ENCODE results near the gene FBP1.

The FBP1 gene

GRCh38 chr9:94563548-94563947 lies 75.8 kb downstream of the FBP1 start:
- Histone ChIP-seq H3K4me3 (ENCODE audit: low read length) (no peak overlapping the region), H3K9ac (ENCODE audit: low read length) (no peak overlapping the region), H3K36me3 (ENCODE audit: control insufficient read depth, insufficient read depth, low read length) (no peaks in the 10 kb centered on the region), H3K9me3 (ENCODE audit: control insufficient read depth, low read length) (no peaks in the 10 kb centered on the region), H3K4me1 (ENCODE audit: control insufficient read depth, insufficient read depth, low read length) (peaks cover 3% of the 10 kb centered on the region), H3K27me3 (ENCODE audit: control insufficient read depth, insufficient read depth, low read length) (no peaks in the 10 kb centered on the region)

- Histone ChIP-seq H3K36me3 (ENCODE audit: control insufficient read depth, insufficient read depth, low read length) (no peaks in the 10 kb centered on the region), H3K9ac (ENCODE audit: low read length) (no peak overlapping the region), H3K4me1 (ENCODE audit: control insufficient read depth, insufficient read depth, low read length) (peaks cover 3% of the 10 kb centered on the region), H3K4me3 (ENCODE audit: low read length) (no peak overlapping the region), H3K27me3 (ENCODE audit: control insufficient read depth, insufficient read depth, low read length) (no peaks in the 10 kb centered on the region), H3K9me3 (ENCODE audit: control insufficient read depth, low read length) (no peaks in the 10 kb centered on the region)
Measured at GRCh38 chr9:94560237-94560636, 79.1 kb downstream of the FBP1 start.

GRCh38 chr9:94557376-94557775 lies 81.9 kb downstream of the FBP1 start:
- Histone ChIP-seq H3K4me1 (ENCODE audit: control insufficient read depth, insufficient read depth, low read length) (peaks cover 10% of the 10 kb centered on the region), H3K36me3 (ENCODE audit: control insufficient read depth, insufficient read depth, low read length) (no peaks in the 10 kb centered on the region), H3K27me3 (ENCODE audit: control insufficient read depth, insufficient read depth, low read length) (no peaks in the 10 kb centered on the region), H3K4me3 (ENCODE audit: low read length) (no peak overlapping the region), H3K9me3 (ENCODE audit: control insufficient read depth, low read length) (no peaks in the 10 kb centered on the region), H3K9ac (ENCODE audit: low read length) (no peak overlapping the region)

DNA sequence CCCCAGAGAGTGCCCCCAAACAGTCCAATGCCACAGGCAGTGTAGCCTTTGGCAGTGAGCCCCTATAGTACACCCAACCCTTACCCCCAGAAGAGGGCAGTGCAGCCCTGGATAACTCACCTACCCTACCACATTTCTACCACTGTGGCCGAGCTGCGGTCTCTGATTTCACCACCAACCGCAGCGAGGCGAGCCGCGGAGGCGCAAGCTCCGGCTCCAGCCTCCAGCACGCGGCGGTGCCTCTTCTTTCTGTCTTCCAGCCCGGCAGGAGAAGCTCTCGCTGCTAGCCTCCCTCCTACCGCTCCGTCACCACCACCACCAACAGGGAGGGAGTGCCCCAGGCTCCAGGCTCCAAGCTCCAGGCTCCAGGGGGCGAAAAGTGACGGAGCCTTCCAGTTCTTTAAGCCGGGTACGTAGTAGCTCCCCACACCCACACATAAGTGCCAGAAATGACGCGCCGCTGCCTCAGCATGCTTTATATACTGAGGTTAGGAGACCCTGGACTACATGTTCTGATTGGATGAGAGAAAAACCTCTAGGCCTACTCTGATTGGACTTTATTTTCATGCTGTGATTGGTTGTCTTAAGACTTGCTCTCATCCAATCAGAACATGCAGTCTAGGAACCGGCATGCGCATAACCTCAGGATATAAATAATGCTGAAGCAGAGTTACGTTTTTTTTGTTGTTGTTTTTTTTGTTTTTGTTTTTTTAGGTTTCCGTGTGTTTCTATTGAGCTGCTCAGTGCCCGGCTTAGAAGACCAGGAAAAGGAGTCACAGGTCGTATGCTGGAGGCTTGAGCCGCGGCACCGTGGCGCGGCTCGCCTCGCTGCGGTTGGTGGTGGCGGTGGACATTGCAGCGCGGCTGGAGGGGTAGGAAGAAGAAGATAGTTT lies 84.6 kb downstream of the FBP1 start, which contains the start of gene PCAT7:
TSS of gene PCAT7 (plus strand) at position 645 of the 893 bp plus-strand sequence.
- Histone ChIP-seq H3K4me3 (ENCODE audit: low read length) (peak within 1 kb of the TSS; percentile 76), H3K9me3 (ENCODE audit: control insufficient read depth, low read length) (no peaks in the 10 kb centered on the region), H3K27me3 (ENCODE audit: control insufficient read depth, insufficient read depth, low read length) (no peaks in the 10 kb centered on the region), H3K36me3 (ENCODE audit: control insufficient read depth, insufficient read depth, low read length) (no peaks in the 10 kb centered on the region), H3K9ac (ENCODE audit: low read length) (peak within 1 kb of the TSS; percentile 68), H3K4me1 (ENCODE audit: control insufficient read depth, insufficient read depth, low read length) (peaks cover 10% of the 10 kb centered on the region)

DNA sequence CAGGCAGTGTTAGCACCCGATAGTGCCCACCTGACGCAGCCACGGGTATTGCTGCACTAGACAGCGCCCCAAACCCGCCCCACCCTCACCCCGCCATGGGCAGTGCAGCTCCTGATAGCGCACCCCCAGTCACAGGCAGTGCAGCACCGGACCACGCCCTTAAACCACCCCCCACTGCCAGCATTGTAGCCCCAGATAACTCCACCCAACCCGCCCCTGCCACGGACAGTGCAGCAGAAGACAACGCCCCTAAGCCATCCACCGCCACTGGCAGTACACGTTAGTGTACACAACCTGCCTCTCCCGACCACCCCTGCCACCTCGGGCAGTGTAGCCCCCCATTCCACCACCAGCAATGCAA lies 85.3 kb downstream of the FBP1 start:
- no peaks in the 10 kb centered on the region for H3K36me3 ChIP-seq (ENCODE audit: control insufficient read depth, insufficient read depth, low read length)
- peaks cover 10% of the 10 kb centered on the region for H3K4me1 ChIP-seq (ENCODE audit: control insufficient read depth, insufficient read depth, low read length)
- peak overlapping the region; percentile 76 for H3K4me3 ChIP-seq (ENCODE audit: low read length)
- no peaks in the 10 kb centered on the region for H3K27me3 ChIP-seq (ENCODE audit: control insufficient read depth, insufficient read depth, low read length)
- H3K9me3 ChIP-seq (ENCODE audit: control insufficient read depth, low read length) = no peaks in the 10 kb centered on the region
- peak overlapping the region; percentile 68 for H3K9ac ChIP-seq (ENCODE audit: low read length)

Data from mucosa of stomach (tissue), 1 donor.